WERI-Rb-1 (cell line): Measurements from ENCODE around the gene REXO4.

Source experiments
- DNase-seq: peaks from one replicate; pipeline ENCODE4 v3.0.0-alpha.2; 2020
- H3K27ac ChIP-seq: fragments of 250-450 bp; sonication (Bioruptor Pico); 2 replicates; pipeline ENCODE4 v1.5.1; 2020; ENCODE audit warnings: mild to moderate bottlenecking, moderate library complexity
- H3K27me3 ChIP-seq: fragments of 250-450 bp; sonication (Bioruptor Pico); 2 replicates; pipeline ENCODE4 v1.5.1; 2021; ENCODE audit warnings: mild to moderate bottlenecking, low read depth, moderate library complexity; ENCODE audit not compliant: insufficient read depth, severe bottlenecking
- H3K36me3 ChIP-seq: fragments of 250-450 bp; sonication (Bioruptor Pico); 2 replicates; pipeline ENCODE4 v1.5.1; 2020; ENCODE audit warnings: mild to moderate bottlenecking, moderate library complexity
- H3K4me3 ChIP-seq: 2 replicates; pipeline ENCODE4 v1.5.1; 2011; ENCODE audit warnings: low read depth, mild to moderate bottlenecking, control low read depth, low read length
- H3K9me3 ChIP-seq: fragments of 250-450 bp; sonication (Bioruptor Pico); 2 replicates; pipeline ENCODE4 v1.5.1; 2021; ENCODE audit warnings: mild to moderate bottlenecking, moderate library complexity; ENCODE audit not compliant: severe bottlenecking
- CTCF ChIP-seq: IDR thresholded peaks from 2 replicates; pipeline ENCODE4 v1.5.1; 2011; ENCODE audit warnings: low read depth, mild to moderate bottlenecking, control low read depth, inconsistent platforms, low read length

Gene REXO4

GRCh38 chr9:133383438-133383837 is 34.4 kb downstream of the REXO4 start:
- no peaks in the 10 kb centered on the region for H3K27me3 ChIP-seq
- H3K36me3 ChIP-seq = no peaks in the 10 kb centered on the region
- H3K4me3 ChIP-seq = no peak overlapping the region
- no peak for TF ChIP-seq CTCF
- H3K9me3 ChIP-seq = no peaks in the 10 kb centered on the region
- no peak for DNase-seq
- H3K27ac ChIP-seq = no peak overlapping the region

DNA sequence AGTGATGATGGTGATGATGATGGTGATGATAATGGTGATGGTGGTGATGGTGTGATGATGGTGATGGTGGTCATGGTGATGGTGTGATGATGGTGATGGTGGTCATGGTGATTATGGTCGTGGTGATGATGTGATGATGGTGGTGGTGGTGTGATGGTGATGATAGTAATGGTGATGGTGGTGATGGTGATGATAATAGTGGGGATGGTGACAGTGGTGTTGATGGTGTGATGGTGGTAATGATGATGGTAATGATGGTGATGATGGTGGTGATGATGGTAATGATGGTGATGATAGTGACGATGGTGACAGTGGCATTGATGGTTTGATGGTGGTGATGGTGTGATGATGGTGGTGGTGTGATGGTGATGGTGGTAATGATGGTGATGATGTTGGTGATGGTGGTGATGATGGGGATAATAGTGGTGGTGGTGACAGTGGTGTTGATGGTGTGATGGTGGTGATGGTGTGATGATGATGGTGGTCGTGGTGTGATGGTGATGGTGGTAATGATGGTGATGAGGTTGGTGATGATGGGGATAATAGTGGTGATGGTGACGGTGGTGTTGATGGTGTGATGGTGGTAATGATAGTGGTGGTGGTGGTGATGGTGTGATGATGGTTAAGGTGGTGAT is 35.2 kb downstream of the REXO4 start:
- no peak overlapping the region for H3K27ac ChIP-seq
- H3K27me3 ChIP-seq = no peaks in the 10 kb centered on the region
- DNase-seq = no peak
- H3K9me3 ChIP-seq = peaks cover 7% of the 10 kb centered on the region
- H3K36me3 ChIP-seq = no peaks in the 10 kb centered on the region
- TF ChIP-seq CTCF = no peak
- H3K4me3 ChIP-seq = no peak overlapping the region

GRCh38 chr9:133380734-133381133 is 37.1 kb downstream of the REXO4 start:
- H3K27ac ChIP-seq = no peak overlapping the region
- no peaks in the 10 kb centered on the region for H3K27me3 ChIP-seq
- H3K9me3 ChIP-seq = peaks cover 10% of the 10 kb centered on the region
- TF ChIP-seq CTCF = no peak
- no peak for DNase-seq
- H3K36me3 ChIP-seq = peaks cover under 1% of the 10 kb centered on the region
- no peak overlapping the region for H3K4me3 ChIP-seq

- TF ChIP-seq CTCF = no peak
- peaks cover 5% of the 10 kb centered on the region for H3K36me3 ChIP-seq
Measured at GRCh38 chr9:133379153-133380086, 38.4 kb downstream of the REXO4 start.

GRCh38 chr9:133378408-133378962 is 39.3 kb downstream of the REXO4 start:
- Histone ChIP-seq H3K9me3 (peaks cover 10% of the 10 kb centered on the region), H3K4me3 (no peak overlapping the region), H3K27me3 (no peaks in the 10 kb centered on the region), H3K27ac (no peak overlapping the region), H3K36me3 (peaks cover 10% of the 10 kb centered on the region)
- DNase-seq = no peak
- TF ChIP-seq CTCF = no peak

More at GRCh38 chr9:133379153-133380086, 38.4 kb downstream of the REXO4 start:
- DNase-seq = no peak
- Histone ChIP-seq H3K27me3 (no peaks in the 10 kb centered on the region), H3K4me3 (no peak overlapping the region), H3K9me3 (peaks cover 10% of the 10 kb centered on the region), H3K27ac (no peak overlapping the region)
